Activated T-cell treated with anti-CD3 and anti-CD28 coated beads for 4 hours (primary cell): ENCODE data around the gene PIGR.

Source experiments
- DNase-seq: peaks from one replicate; pipeline ENCODE4 v3.0.0-alpha.2; 2020

The PIGR gene

GRCh38 chr1:206885341-206886060 is 60.8 kb downstream of the PIGR start:
- no peak for DNase-seq

DNA sequence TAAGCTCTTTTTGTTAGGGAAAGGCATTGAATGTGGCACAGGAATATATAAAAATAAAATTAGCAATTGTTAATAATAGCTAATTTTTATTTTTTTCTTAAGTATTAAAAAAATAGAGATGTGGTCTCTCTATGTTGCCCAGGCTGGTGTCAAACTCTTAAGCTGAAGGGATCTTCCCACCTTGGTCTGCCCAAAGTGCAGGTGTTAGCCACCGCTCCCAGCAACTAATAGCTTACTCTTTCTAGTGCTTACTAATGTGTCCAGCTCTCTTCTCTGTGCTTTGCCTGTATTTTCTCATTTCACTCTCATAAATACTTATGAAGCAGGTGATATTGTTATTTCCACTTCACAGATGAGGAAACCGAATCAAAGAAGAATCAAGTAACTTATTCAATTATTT is 62.4 kb downstream of the PIGR start:
- DNase-seq: no peak

GRCh38 chr1:206883160-206883559 is 63.1 kb downstream of the PIGR start:
- no peak for DNase-seq

DNA sequence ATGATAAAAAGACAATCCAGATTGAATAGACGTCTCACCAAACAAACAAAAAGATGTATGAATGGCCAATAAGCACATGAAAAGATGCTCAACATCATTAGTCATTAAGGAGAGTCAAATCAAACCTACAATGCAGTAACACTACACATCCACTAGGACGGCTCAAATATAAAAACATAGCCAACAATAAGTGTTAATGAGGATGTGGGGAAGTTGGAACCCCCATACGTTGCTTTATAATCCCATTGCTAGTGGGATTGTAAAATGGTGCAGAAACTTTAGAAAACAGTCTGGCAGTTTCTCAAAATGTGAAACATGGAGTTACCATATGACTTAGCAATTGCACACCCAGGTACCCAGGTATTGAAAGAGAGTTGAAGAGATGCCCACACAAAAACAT is 63.7 kb downstream of the PIGR start:
- no peak for DNase-seq

DNA sequence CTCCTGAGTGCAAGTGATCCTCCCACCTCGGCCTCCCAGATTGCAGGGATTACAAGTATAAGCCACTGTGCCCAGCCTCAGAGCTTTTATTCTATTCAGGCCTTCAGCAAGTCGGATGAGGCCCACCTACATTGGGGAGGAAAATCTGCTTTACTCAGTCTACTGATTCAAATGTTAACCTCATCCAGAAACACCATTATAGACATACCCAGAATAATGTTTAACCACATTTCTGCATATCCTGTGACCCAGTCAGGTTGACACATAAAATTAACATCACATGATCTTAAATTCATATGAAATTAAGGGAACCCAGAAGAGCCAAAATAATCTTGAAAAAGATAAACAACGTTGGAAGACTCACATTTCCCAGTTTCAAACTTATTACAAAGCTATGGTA is 66.0 kb downstream of the PIGR start:
- DNase-seq: no peak
